WERI-Rb-1 (cell line): ENCODE measurements around the gene SOCS7.

Experiments
- DNase-seq: peaks from one replicate; pipeline ENCODE4 v3.0.0-alpha.2; 2020
- H3K27ac ChIP-seq: fragments of 250-450 bp; sonication (Bioruptor Pico); 2 replicates; pipeline ENCODE4 v1.5.1; 2020; ENCODE audit warnings: mild to moderate bottlenecking, moderate library complexity
- H3K27me3 ChIP-seq: fragments of 250-450 bp; sonication (Bioruptor Pico); 2 replicates; pipeline ENCODE4 v1.5.1; 2021; ENCODE audit warnings: mild to moderate bottlenecking, low read depth, moderate library complexity; ENCODE audit not compliant: insufficient read depth, severe bottlenecking
- H3K36me3 ChIP-seq: fragments of 250-450 bp; sonication (Bioruptor Pico); 2 replicates; pipeline ENCODE4 v1.5.1; 2020; ENCODE audit warnings: mild to moderate bottlenecking, moderate library complexity
- H3K4me3 ChIP-seq: 2 replicates; pipeline ENCODE4 v1.5.1; 2011; ENCODE audit warnings: low read depth, mild to moderate bottlenecking, control low read depth, low read length
- H3K9me3 ChIP-seq: fragments of 250-450 bp; sonication (Bioruptor Pico); 2 replicates; pipeline ENCODE4 v1.5.1; 2021; ENCODE audit warnings: mild to moderate bottlenecking, moderate library complexity; ENCODE audit not compliant: severe bottlenecking
- TF ChIP-seq, protein P1 (sequence below): IDR thresholded peaks from 2 replicates; pipeline ENCODE4 v1.5.1; 2011; ENCODE audit warnings: low read depth, mild to moderate bottlenecking, control low read depth, inconsistent platforms, low read length

The SOCS7 gene

DNA sequence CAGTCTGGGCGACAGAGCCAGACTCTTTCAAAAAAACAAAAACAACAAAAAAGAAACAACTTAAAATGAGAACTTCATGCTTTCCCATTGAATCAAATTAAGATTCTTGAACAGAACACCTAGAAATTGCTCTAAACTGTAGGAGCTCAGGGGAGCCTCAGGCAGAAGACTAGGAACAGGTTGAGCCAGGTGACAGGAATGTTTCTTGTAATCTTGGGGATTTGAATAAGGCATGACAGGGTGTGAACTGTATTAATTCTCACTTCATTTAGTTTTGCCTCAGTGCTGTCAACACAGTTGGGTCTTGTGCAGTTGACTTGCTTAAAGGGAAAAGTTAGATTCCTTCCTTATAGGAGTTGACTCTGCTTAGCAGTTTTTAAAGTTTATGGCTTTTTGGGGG is 27.8 kb downstream of the SOCS7 start:
- H3K27ac ChIP-seq = no peak overlapping the region
- no peak overlapping the region for H3K4me3 ChIP-seq
- TF ChIP-seq, protein P1, sequence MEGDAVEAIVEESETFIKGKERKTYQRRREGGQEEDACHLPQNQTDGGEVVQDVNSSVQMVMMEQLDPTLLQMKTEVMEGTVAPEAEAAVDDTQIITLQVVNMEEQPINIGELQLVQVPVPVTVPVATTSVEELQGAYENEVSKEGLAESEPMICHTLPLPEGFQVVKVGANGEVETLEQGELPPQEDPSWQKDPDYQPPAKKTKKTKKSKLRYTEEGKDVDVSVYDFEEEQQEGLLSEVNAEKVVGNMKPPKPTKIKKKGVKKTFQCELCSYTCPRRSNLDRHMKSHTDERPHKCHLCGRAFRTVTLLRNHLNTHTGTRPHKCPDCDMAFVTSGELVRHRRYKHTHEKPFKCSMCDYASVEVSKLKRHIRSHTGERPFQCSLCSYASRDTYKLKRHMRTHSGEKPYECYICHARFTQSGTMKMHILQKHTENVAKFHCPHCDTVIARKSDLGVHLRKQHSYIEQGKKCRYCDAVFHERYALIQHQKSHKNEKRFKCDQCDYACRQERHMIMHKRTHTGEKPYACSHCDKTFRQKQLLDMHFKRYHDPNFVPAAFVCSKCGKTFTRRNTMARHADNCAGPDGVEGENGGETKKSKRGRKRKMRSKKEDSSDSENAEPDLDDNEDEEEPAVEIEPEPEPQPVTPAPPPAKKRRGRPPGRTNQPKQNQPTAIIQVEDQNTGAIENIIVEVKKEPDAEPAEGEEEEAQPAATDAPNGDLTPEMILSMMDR = no peak
- H3K9me3 ChIP-seq = no peaks in the 10 kb centered on the region
- no peak for DNase-seq
- no peaks in the 10 kb centered on the region for H3K27me3 ChIP-seq
- peaks cover 27% of the 10 kb centered on the region for H3K36me3 ChIP-seq

DNA sequence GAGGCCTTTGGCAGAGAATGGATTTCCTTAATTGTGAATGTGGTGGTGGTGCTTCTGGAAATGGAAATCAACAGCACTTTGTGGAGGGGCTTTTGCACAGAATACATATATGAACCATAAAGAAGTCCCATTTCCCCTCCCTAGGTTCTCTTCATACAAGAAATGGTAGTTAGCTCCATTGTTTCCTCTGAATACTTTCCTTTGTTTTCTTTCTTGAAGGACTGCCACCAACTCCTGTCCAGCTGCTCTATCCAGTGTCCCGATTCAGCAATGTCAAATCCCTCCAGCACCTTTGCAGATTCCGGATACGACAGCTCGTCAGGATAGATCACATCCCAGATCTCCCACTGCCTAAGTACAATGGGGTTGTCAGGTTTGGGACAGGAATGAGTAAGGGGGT is 43.4 kb downstream of the SOCS7 start:
- H3K27ac ChIP-seq = no peak overlapping the region
- TF ChIP-seq, protein P1 = no peak

DNA sequence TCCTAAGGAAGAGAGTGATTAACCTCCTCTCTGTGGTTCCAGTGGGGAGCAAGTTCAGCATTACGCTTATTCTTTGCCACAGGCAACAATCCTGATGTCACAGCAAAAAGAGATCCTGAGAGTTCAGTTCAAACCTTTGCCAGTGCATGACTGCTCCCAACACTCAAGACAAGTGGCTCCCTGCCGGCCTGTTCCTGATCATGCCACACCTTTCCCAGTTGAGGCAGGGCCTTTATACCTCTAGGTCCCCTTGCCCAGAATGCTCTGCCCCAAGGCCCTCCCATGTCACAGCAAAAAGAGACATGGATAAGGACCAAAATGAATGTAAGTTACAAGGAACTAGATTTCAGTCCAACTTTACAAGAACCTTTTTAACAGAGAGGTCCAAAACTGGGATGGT is 45.6 kb downstream of the SOCS7 start:
- DNase-seq = no peak
- TF ChIP-seq, protein P1 = no peak
- H3K27me3 ChIP-seq = no peaks in the 10 kb centered on the region
- peaks cover 64% of the 10 kb centered on the region for H3K36me3 ChIP-seq
- no peak overlapping the region for H3K4me3 ChIP-seq
- no peak overlapping the region for H3K27ac ChIP-seq
- H3K9me3 ChIP-seq = no peaks in the 10 kb centered on the region

More for the DNA sequence above, 43.4 kb downstream of the SOCS7 start:
- Histone ChIP-seq H3K27me3 (no peaks in the 10 kb centered on the region), H3K4me3 (no peak overlapping the region), H3K36me3 (peaks cover 48% of the 10 kb centered on the region), H3K9me3 (no peaks in the 10 kb centered on the region)
- no peak for DNase-seq

DNA sequence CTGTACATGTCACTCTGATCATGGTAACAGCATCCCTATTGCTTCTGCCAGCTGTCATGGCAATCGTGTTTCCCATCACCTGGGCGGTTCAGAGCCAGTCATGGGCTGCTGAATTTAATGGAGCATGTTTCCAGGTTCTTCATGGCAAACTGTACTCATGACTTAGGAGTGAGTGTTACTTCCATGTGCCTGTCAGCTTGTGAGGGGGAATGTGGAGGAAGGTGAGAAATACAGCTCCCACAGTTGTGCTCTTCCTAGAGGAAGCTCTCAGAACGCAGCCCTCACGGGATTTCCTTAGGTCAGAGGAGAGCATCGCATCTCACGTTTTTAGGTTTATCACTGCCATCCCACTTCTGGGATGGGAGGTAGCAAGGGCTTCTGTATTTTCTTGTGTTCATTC is 48.6 kb downstream of the SOCS7 start:
- DNase-seq = no peak
- Histone ChIP-seq H3K9me3 (no peaks in the 10 kb centered on the region), H3K36me3 (peaks cover 49% of the 10 kb centered on the region), H3K27ac (no peak overlapping the region), H3K4me3 (no peak overlapping the region), H3K27me3 (no peaks in the 10 kb centered on the region)
- TF ChIP-seq, protein P1 = no peak

DNA sequence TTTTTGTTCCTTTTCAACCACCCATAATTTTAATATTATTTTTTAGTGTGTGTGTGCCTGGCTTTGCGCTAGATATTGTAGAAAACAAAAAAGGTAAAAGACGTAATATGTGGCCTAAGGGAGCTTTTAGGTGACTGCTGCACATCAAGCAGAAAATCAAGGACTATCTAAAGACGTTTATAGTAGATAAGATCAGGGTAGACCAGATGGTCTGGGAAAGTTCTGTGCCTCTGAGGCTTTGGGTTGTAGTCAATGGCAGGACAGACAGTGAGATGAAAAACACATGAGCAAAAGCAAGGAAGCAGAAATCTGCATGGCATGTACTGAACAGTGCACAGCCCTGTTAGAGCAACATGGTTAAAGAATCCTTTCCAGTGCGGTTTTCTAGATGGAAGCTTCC is 49.8 kb downstream of the SOCS7 start:
- TF ChIP-seq, protein P1 = no peak
- no peak for DNase-seq
- Histone ChIP-seq H3K4me3 (no peak overlapping the region), H3K36me3 (peaks cover 37% of the 10 kb centered on the region), H3K27ac (no peak overlapping the region), H3K9me3 (no peaks in the 10 kb centered on the region), H3K27me3 (no peaks in the 10 kb centered on the region)

DNA sequence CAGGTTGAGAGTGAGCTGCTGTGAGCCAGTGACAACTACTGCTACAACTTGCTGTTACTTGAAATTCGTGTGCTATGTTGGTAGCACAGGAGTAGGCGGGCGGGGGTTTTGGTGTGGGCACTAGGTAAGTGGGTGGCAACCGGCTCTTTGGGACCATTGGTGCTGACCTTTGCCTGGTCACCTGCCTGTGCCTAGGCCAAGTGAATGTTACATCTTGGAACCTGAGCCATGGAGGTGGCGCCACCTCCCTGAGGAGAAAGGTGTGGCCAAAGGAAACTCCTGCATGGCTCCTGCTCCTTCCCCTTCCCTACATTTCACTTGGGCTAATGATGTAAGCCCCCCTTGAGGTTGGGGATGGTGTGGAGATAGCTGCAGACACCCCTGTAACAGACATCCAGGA is 51.3 kb downstream of the SOCS7 start:
- TF ChIP-seq, protein P1 = peak; percentile 60
- H3K4me3 ChIP-seq = no peak overlapping the region
- H3K36me3 ChIP-seq = peaks cover 24% of the 10 kb centered on the region

More for the DNA sequence above, 51.3 kb downstream of the SOCS7 start:
- H3K27ac ChIP-seq = no peak overlapping the region
- no peaks in the 10 kb centered on the region for H3K27me3 ChIP-seq
- no peak for DNase-seq
- no peaks in the 10 kb centered on the region for H3K9me3 ChIP-seq
